HG03354 (cell line): ENCODE data around the gene ABHD16B.
A peak's percentile ranks its signal among the peaks of the same experiment; 100 is the strongest.

ENCODE experiments used
- ATAC-seq: cut with Tn5 transposase; IDR thresholded peaks from one replicate; pipeline ENCODE4 v1.9.1; 2021; ENCODE audit warnings: mild to moderate bottlenecking; ENCODE audit not compliant: unreplicated experiment, poor library complexity, severe bottlenecking

The ABHD16B gene

DNA sequence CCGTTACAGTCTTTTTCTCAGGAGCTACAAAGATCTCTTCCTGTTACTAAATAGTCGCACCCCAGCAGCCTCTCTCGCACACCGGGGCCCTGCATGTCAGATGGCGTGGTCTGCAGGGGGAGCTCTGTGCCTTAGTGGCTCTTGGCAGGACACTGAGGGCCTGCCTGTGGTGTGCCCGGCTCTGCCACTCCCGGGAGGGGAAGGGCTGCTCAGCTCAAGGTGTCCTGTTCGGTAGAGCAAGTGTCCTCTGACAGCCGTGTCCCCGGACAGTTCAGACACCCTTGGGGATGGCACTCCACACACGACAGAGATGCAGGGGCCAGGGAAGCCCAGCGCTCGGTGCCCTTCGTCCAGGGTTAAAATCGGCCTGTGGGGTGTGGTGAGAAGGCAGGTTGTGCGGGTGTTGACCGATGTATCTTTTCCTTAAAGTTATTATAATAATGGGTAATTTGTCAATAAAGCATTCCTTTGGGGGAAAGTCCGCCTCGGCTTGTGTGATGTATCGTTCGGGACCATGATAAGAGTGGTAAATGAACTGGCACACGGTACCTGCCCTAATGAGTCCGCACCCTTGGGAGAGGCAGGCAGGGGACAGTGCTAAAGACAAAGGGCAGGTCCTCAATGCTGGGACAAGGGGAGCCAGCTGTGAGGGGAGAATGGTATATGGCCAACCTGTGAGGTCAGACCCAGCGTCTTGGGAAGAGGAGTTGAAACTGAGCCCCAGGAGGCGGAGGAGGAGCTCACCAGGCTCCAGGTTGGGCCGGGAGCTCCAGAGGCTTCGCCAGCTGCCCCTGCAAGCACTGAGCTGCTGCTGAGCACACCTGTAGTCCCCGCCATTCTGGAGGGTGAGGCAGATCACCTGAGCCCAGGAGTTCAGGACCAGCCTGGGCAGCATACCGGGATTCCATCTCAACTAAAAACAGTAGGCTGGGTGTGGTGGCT lies 30.0 kb downstream of the ABHD16B start:
- no peak for ATAC-seq

DNA sequence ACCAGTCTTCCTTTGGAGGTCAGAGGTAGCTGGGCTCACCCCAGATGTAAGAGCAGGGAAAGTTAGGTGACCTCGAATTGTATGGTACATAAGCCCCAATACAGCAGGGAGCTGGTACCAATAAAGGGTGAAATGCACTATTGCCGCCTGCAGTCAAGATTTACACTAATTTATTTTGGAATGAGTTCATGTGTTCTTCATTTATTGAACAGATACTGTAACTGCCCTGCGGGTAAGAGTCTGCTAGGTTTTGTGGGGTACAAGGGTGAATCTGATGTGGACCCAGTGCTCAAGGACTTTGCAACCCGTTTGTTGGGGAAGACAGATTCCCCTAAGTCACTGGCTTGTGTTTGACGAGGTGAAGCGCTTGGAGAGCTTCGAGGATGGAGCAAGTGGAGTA lies 31.1 kb downstream of the ABHD16B start:
- no peak for ATAC-seq

GRCh38 chr20:63893999-63894357 lies 32.7 kb downstream of the ABHD16B start:
- no peak for ATAC-seq

GRCh38 chr20:63894358-63895201 lies 33.3 kb downstream of the ABHD16B start, which contains the start of gene DNAJC5:
Gene DNAJC5, plus strand, starts transcription at chr20:63895126. Its CDS starts 33,220 bp downstream, at chr20:63928346.
- peak; percentile 78 for ATAC-seq

DNA sequence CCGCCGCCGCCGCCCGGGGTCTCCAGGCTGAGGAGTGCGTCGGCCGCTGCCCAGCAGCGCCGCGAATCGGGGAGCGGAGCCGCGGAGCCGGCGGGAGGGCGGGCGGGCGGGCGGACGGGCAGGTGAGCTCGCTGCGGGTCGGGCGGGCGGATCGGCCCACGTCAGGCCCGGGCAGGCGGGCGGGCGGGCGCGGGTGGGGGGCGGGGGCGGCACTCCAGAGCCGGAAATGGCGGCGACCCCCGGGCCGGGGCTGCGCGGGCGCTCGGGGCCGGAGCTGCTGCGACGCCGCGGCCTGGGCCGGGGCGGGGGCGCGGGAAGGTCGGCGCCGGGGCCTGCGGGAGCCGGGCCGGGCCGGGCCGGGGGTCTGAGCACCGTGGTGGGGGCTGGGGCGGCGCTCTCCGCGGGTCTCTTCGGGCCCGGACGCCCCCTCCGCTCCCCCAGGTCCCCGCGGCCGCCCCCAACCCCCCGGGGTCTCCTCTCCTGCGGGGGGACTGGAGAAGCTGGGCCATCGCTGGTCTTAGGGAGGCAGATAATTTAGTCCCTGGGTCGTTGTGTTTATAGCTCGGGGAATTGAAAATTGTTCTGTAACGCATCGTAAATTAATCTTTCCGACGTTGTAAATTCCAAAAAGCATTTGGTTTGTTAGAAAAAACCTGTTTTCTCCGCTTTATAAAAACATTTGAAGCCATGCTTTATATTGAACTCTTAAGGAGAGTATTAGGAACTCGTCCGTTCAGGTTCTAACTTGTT lies 34.1 kb downstream of the ABHD16B start:
- ATAC-seq: no peak

DNA sequence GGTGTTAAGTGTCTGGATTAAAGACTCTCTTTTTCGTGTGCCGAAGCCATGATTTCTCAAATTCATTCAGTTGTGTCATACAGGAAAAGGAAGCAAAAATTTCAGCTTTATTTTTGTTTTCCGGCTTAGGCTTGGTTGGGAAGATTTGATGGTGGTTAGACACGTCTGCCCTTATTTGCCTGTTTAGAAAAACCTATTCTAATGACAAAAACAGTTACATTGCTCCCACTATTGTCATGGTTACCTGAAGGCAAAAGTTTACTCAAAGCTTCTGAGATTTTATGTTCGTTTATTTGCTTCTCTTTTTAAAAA lies 34.6 kb downstream of the ABHD16B start:
- ATAC-seq: peak; percentile 16

GRCh38 chr20:63896264-63897105 lies 35.2 kb downstream of the ABHD16B start:
- peak; percentile 41 for ATAC-seq

GRCh38 chr20:63897978-63898561 lies 36.8 kb downstream of the ABHD16B start:
- ATAC-seq: no peak

- ATAC-seq: no peak
These were observed 37.7 kb downstream of the ABHD16B start for GRCh38 chr20:63898882-63899558.

DNA sequence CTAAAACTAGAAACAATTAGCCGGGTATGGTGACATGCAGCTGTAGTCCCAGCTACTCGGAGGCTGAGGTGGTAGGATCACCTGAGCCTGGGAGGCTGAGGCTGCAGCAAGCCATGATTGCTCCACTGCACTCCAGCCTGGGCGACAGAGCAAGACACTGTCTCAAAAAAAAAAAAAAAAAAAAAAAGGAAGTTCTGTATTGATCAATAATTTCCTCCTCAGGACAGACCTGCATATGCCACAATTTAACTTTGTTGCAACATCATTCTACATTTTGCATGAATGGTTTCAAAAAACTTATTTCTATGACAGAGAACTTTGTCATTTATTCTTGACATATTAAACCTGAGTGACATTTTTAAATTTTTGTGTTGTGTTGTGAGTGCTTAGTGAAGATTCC lies 39.1 kb downstream of the ABHD16B start:
- no peak for ATAC-seq

DNA sequence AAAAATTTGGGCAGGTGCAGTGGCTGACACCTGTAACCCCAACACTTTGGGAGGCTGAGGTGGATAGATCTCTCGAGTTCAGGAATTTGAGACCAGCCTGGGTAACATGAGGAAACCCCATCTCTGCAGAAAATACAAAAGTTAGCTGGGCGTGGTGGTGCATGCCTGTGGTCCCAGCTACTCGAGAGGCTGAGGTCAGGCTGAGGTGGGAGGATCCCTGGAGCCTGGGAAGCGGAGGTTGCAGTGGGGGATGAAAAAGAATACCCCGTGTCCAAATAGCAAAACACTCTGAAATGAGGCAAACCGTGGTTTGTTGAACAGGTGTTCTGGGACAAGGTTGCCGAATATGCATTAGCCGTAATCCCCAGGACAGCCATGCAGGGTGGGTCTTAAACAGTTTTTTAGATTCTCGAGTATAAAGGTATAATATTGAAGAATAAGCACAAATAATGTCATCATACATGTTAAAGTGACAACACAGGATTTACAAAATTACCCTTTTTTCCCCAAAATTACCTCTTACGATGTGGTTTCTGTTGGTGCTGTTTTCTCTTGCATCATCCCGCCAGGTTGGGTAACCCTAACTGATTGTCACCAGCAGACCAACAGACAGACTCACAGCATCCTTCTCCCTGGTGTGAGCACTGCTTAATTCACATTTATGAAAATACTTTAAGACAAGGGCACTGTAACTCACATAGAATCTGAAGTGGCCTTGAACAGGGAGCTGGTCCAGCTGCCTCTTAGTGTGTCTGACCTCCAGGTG lies 42.7 kb downstream of the ABHD16B start:
- no peak for ATAC-seq

DNA sequence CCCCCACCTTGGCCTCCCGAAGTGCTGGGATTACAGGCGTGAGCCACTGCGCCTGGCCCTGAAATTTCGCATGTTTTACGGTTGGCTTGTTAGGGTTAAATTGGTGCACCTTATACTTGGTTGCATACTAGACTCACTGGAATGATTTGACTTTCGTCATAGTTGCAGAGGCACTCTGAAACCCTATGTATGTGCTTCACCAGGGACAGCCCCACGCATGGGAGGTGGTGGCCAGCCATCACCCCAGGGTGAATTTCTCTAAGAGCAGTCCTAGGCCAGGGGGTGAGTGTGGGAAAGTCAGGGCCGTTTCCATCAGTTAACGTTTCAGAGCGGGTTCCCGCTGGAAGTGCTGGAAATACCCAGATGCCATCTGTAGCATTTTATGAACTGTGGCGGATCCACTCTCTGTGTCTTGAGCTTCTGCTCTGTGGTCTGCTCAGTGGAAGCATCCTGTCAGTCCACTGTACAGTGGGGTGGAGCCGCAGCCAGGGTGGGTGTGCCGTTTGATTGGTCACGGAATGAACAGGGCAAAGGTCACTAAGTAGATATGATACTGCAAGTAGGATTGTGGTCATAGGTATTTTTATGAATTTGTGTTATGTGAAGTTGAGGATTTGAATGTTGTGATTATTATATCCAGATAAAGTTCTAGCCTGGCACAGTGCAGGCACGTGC lies 46.8 kb downstream of the ABHD16B start:
- no peak for ATAC-seq

- ATAC-seq: no peak
These were observed 49.9 kb downstream of the ABHD16B start for GRCh38 chr20:63911176-63911575.
